NCI-H187 (cell line): ENCODE measurements around the gene COQ6.
A peak's percentile ranks its signal among the peaks of the same experiment; 100 is the strongest.
"Not testable (repeated sequence)": the region's sequence is repeated elsewhere in the genome, so short reads cannot be mapped to it uniquely, and the experiment has no call there.

ENCODE experiments used
- DNase-seq, 2 experiments: peaks; one replicate each; lab custom pipeline; 2025; lab: John Stamatoyannopoulos, UW

COQ6 gene

DNA sequence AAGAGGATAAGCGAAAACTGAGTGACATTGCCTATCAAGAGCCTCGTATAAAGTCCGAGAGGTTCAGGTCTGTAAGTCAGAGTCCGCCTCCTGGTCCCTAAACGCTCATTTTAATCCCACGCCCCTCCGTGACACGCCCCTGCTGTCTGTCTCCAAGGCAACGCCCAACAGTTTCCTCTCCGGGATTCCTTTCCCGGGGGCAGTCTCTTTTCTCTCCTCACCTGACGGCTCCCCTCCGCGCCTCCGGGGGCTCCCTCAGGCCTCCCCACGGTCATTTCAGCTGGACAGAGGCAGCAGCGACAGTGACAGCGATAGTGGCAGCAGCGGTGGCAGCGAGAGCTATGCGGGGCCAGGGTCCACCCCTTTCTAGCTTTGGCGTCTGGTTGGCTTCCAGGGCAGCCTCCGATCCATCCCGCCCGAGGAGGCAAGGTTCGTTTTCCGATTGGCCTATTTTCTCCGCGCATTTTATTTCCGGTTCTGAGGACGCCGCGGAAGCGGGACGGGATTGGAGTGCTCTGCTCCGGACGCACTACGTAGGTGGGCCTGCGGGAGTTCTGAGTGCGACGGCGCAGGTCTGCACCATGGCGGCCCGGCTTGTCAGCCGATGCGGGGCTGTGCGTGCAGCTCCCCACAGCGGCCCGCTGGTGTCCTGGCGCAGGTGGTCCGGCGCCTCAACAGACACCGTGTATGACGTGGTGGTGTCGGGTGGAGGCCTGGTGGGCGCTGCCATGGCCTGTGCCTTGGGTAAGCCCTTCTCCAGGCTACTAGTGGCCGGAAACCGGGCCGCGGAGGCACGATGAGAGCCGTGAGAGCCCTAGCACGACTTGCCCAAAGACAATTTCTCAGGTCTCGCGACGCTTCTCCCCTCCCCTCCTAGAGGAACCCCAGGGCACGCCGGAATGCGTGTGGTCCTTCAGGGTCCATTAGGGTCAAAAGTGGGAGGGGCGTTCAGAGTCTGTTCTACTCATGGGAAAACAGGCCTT, at the start of gene COQ6, which contains the start of gene FAM161B:
TSS of gene COQ6 (plus strand) at position 551 of the 983 bp plus-strand sequence. CDS start at position 582, 31 bp downstream.
TSS of gene FAM161B (minus strand) at position 343 of the 983 bp plus-strand sequence. CDS start at position 275, 68 bp downstream.
- peak; percentile 94 to 95 for DNase-seq

DNA sequence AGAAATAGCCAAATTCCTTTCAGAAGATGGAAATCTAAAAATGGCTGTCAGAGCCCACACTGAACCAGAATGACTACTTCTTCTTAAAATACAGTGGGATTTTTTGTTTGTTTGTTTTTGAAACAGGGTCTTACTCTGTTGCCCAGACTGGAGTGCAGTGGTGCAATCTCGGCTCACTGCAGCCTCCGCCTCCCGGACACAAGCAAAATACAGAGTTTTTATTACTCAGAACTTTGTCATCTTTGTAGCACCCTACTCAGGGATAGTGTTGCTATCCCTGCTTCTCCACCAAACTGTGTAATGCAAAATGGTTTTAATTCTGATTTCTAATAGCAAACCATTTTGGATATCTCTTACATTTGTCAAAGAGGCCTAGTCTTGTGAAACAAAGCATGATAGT, 47.1 kb upstream of the COQ6 start:
- no peak for DNase-seq

DNA sequence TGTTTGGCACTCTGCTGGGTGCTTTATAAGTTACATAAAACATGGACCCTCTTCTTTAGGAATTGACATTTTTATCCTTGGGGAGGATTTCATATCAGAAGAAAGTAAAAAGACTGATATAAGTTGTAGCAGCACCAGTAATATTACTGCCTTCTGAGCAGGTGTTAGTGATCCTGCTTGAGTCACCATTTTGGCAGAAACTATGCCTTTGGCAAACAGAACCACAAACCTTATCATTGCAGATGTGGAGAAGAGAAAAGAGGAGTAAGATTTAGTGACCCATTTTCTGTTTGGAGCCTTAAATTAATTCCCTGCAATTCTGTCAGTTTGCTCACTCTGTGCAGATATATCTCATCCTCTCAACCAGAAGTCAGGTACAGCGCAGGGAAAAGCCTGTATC, 40.4 kb upstream of the COQ6 start:
- no peak for DNase-seq

DNA sequence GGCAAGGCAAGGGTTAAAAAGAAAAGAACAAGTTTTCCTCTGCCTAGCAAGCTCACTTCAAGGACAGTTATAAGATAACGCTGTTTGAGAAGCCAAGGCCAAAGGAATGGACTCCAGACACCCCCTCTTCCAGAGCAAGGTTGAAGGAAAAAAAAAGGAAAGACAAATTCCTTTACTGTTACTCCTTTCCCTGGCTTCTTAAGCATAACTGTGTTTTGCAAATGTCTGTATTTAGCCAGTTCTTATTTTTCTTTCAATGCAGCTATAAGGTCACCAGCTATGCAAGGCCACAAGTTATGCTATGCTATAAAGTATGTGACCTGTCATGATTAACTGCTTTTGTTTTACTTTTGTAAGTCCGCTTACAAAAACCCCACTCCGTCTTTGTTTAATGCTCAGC, 36.8 kb upstream of the COQ6 start:
- no peak for DNase-seq

DNA sequence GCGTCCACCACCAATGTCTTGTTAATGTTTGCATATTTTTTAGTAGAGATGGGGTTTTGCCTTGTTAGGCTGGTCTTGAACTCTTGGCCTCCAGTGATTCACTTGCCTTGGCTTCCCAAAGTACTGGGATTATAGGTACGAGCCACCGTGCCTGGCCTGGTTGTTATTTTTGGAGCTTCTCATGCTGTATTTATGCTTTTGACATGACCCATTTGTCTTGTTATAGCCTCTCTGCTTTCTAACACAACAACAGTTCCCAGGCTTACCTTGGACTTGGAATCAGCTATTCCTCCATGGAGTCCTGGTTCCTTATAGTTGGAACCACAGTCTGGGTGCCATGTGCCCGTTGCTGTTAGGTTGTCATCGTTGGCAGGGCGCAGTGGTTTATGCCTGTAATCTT, 33.8 kb upstream of the COQ6 start:
- DNase-seq = no peak

DNA sequence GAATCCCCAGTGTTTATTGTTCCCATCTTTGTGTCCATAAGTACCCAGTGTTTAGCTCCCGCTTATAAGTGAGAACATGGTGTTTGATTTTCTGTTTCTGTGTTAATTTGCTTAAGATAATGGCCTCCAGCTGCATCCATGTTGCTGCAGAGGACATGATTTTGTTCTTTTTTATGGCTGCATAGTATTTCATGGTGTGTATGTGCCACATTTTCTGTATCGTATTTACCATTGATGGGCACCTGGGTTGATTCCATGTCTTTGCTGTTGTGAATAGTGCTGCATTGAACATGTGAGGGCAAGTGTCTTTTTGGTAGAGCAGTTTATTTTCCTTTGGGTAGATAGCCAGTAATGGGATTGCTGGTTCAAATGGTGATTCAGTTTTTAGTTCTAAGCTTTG, 30.6 kb upstream of the COQ6 start:
- not testable (repeated sequence) for DNase-seq

DNA sequence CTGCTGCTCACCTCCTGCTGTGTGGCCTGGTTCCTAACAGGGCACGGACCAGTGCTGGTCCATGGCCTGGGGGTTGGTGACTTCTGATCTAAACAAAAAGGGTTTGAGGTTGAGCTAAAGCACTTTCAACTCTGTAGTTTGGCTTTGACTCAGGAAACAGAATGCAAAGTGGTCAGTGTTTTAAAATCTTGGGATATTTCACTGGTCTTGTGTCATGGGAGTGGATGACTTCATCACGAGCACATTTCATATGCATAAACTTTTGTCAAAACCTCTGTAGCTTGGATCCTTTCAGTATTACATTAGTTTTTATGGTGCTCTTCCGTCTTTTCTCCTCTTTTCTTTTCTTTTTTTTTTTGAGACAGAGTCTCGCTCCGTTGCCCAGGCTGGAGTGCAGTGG, 25.8 kb upstream of the COQ6 start:
- no peak for DNase-seq

DNA sequence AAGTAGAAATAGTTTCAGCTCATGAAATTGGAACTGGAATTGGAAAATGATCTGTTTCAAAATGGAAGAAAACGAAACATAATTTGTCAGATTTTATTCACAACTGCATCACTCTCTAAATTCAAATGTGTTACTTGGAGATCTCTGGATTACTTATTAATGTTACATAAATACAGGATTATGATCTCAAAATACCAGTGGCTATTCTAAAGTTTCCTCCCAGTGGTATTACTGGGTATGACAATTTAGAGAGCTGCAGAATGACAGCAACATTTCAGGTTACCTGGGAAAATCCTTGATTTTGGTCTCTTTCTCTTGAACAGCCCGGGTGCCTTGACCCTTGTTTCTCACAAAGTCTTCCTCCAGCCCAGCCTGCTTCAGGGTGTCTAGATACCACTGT, 14.4 kb upstream of the COQ6 start:
- no peak for DNase-seq

DNA sequence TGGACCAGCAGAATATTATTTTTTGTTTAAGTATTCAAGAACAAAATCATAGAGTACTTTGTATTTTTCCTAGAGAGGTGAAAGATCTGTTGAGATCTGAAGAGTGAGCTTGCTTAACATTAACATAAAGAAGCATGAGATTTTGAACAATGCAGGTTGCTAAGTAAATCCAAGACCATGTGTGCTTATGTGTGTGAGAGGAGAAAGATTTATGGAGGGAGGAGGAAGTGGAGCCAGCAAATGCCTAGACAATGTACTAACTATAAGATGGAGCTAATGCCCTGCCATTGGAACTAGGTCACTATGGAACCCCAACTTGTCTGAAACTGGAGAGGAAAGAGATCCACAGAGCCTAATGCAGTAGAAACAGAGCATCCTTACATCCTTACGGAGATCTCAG, 13.6 kb upstream of the COQ6 start:
- DNase-seq = no peak

DNA sequence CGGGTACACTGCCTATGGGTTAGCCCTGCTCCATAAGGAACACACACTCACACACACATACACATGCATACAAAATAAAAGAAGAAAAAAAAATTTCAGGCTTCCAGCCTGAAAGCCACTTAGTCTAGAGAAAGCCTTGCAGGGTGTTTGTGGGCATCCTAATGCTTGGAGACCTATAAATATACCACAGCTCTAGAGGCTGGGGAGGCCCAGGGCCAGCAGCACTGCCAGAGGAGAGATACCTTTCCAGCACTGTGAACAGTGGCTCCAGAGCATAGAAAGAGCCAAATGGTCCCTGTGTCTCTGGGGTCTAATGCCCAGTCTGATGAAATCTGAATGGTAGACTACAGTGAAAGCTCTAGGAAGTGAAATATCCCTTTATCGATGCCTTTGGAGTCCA, 13.1 kb upstream of the COQ6 start:
- DNase-seq = no peak

DNA sequence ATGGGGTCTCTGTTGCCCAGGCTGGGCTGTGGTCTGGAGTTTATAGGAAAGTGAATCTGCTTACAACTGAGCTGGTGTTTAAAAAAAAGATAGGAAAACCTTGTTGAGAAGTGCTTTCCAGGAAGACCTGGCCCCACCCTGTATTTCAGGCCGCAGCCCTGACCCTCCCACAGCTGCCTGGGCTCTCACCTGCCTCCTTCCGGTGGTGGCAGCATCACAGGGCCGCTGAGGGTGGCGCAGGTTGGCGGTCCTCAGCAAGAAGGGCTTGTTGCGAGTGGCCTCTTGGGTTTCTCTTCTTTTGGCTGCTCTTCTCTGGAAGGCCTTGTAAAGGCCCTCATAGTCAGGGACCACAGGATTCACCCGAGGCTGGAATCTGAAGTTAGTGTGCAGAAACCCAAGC, 7.9 kb upstream of the COQ6 start:
- no peak for DNase-seq

DNA sequence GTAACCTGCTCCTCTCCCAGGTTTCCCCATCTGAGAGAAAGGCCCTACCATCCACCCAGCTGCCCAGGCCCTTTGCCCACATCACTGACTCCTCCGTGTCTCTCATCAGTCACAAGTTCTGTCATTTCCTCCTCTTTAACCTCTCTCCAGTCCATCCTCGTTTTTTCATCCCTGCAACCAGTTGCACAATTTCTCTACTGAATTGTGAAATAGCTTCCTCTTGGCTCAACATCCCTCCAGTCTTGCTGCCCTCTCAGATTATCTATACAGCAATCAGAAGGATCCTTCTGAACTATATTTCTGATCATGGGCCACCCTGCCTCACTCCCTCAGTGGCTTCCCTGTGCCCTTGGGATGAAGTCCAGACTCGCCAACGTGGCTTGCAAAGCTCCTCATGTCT, 7.0 kb upstream of the COQ6 start:
- DNase-seq = no peak

DNA sequence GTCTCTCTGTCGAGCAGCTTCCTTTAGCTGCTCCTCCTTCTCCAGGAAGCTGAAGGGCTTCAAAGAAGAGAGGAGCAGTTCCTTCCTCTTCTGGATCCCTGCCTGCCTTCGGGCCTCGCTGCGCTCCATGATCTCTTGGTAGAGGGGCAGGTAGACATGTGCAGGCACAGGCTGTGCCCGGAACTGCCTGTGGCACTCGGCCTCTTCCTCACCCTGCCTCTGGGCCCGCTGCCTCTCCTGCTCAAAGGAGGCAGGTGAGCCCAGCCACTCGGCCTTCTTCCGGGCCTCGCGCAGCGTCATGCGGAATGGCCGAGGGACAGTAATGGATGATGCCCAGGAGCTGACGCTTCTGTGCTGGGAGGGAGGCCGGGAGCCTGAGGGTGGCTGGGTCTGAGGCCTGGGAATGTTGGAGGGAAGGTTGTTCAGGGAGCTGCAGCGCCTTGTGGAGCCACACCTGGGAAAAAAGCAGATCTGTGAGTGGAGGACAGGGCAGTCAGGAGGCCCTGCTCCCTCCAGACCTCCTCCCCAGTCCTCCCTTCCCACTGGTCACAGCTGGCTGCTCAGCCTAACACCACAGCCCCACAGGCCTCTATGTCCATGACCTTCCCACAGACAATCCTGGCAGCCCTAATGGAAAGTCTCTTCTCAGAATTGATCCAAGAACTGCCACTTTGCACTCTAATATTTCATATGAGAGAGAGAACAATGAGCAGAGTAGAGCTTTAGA, 5.5 kb upstream of the COQ6 start:
- DNase-seq = no peak

DNA sequence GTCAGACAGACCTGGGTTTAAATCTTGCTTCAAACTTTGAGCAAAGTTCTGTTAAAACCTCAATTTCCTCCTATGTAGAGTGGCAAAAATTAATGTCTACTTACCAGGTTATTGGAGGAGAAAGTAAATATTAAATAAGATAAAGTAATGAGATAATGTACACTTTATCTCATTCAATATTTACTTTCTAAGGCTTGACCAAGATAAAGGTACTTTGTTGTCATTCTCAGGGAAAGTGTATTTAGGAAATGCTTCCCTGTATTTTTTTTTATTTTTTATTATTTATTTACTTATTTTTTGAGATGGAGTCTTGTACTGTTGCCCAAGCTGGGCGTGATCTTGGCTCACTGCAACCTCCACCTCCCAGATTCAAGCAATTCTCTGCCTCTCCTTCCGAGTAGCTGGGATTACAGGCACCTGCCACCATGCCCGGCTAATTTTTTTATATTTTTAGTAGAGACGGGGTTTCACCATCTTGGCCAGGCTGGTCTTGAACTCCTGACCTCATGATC, 4.9 kb upstream of the COQ6 start:
- DNase-seq = no peak

DNA sequence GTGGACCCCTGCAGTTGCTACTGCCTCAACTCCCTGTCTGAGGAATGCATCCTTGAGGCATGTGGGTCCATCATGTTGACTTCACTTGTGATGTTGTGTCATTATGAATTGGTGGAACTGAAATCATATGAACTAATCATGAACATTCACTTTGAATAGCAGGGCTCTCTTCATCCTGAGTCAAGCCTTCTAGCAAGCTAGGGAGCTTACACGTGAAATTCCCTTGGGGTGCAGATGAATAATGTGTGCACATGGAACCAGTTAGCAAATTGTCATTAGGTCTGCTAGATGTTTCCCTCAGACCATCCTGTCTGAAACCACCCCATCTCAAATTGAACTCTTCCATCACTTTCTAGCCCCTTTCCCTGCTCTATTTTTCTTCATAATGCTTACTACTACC, 3.6 kb downstream of the COQ6 start:
- no peak for DNase-seq

DNA sequence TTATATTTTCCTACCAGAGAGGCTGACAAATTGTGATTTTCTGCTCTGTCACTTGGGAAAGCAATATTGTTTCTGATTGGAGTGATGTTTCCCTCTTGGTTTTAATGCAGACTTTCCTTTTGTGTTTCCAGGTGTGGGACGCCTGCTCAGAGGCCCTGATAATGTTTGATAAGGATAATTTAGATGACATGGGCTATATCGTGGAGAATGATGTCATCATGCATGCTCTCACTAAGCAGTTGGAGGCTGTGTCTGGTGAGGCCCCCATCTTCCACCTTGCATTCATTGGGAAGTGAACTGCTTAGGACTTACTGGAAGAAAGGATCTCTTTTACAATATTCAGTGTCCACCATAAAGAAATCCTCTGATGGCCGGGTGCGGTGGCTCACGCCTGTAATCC, 5.6 kb downstream of the COQ6 start:
- no peak for DNase-seq

DNA sequence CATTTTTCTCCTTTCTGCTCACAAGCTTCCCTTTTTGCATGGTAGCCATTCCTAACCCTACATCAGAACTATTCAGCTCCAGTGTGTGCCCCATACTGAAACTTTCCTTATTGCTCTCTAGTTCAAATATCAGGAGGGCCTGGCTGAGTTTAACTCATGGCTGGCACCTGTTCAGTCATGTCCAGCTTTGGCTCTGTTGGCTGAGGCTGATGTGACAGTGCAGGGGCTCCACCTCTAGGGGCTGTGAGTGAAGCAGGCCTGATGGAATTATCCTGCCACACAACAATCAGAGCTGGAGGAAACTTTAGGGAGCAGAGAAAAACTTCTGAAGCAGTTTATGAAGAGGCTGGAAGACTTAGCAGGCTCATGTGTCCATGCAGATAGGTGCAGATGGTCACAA, 8.5 kb downstream of the COQ6 start:
- DNase-seq = no peak

DNA sequence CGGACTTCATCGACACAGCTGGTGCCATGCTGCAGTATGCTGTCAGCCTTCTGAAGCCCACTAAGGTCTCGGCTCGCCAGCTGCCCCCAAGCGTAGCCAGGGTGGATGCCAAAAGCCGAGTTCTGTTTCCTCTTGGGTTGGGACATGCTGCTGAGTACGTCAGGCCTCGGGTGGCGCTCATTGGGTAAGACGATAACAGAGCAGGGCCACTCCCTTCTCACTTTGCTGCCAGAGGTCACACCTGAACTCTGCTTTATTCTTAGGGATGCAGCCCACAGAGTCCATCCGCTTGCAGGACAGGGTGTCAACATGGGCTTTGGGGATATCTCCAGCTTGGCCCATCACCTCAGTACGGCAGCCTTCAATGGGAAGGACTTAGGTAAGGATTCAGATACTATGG, 11.1 kb downstream of the COQ6 start:
- DNase-seq = no peak

DNA sequence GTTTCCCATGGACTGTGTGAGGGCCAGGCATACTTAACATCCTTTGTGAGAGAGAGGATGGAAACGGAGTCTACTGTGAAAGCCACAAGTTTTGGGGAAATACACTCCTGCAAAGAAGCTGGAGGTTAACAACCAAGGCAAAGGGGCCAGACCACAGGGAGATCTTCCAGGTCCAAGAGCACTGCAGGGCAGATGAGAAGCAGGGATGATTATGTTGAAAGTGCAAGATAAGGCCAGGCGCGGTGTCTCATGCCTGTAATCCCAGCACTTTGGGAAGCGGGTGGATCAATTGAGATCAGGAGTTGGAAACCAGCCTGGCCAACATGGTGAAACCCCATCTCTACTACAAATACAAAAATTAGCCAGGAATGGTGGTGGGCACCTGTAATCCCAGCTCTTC, 15.1 kb downstream of the COQ6 start:
- DNase-seq = no peak

DNA sequence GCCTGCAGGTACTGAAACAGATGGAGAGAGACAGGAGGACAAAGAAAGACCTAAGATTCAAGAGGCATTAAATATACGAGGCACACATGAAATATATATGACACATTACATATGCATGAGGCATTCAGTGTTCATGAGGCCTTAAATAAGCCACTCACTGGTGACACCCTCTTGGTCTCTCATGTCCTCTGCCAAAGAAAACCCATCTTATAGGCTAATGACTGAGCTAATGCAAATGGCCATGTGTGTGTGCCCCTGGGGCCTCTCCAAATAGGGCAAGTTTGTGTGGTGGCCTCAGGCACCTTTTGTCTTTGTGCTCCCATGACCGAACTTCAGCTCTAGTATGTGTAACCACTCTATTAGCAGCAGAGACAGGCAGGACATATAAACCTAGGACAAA, 18.8 kb downstream of the COQ6 start:
- no peak for DNase-seq

DNA sequence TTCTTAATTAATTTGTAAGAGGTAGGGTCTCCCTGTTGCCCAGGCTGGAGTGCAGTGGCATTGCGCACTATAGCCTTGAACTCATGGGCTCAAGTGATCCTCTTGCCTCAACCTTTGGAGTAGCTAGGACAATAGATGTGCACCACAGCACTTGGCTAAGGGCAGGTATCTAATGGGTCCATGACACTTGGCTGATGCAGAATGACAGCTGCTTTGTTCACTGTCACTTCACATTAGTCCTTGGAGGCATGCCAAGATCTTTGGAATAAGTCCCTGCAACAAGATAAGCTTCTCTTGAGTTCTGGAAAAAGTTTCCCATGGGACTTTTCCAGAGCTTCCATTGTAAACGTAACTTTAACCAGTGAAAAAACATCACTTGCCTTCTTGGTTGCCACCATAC, 23.4 kb downstream of the COQ6 start:
- peak; percentile 6 to 7 for DNase-seq

DNA sequence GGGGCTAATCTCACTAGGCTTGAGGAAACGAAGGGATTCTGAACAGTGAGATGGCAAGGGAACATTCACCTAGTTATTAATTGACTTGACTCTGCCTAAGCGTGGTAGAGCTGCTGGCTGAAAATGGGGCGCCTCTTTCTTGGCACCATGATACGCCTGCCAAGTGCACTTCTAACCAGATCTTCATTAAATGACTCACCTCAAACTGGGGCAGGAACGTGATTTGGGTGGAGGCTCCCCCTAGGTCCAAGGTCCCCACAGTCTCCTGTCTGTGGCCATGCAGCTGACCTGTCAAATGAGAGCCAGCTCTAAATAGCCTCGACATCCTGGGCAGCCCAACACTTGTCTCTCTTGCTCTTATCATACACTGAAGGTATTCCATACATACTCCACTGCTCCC, 26.0 kb downstream of the COQ6 start:
- DNase-seq = no peak

DNA sequence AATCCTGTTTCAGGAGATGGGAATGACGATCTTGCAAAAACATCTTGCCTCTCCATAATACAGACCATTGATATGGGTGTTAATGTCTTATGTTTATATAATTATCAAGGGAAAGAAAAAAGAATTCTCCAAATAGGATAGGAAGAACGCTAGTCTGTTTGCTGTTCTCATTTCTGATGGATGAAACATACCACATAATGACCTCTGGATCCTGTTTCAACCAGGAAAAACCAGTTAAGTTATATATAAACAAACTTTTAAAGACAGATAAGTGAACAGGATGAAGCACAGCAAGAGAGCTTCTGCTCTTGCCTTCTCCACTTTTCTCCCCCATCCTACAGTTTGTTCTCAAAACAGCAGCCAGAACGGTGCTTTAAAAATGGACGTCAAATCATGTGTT, 27.8 kb downstream of the COQ6 start:
- no peak for DNase-seq
